CD4-positive, alpha-beta memory T cell (primary cell): ENCODE data around the gene STAC. TPM values are rescaled to one million over a fixed set of nuclear protein-coding genes. Genes with fewer than 3 reads are reported as not detected.

Experiments
- CTCF ChIA-PET: fragments of 350-600 bp; sonication (Branson Sonifier 250); formaldehyde crosslinking; loops from one replicate; lab custom pipeline; 2021; ENCODE audit warnings: inconsistent platforms; ENCODE audit not compliant: partially characterized antibody; lab: Charles Lee
- POLR2A ChIA-PET: fragments of 350-600 bp; sonication (Branson Sonifier 250); formaldehyde crosslinking; loops from one replicate; lab custom pipeline; 2021; ENCODE audit not compliant: partially characterized antibody; lab: Charles Lee
- DNase-seq, 5 donors: peaks; one replicate each; pipeline versions ENCODE4 v3.0.0 to v3.0.0-alpha.2; 2020 to 2022; ENCODE audit warnings: mixed read lengths in 1 of 5
- H3K27ac ChIP-seq: one replicate; pipeline ENCODE4 v1.7.0; 2013; ENCODE audit warnings: low read depth, low read length
- H3K27me3 ChIP-seq: 2 replicates; pipeline ENCODE4 v1.7.0; 2013; ENCODE audit warnings: mild to moderate bottlenecking, low read length, moderate library complexity; ENCODE audit not compliant: insufficient read depth
- H3K36me3 ChIP-seq: 2 replicates; pipeline ENCODE4 v1.7.0; 2013; ENCODE audit warnings: mild to moderate bottlenecking, low read length, moderate library complexity; ENCODE audit not compliant: insufficient read depth
- H3K4me1 ChIP-seq: 2 replicates; pipeline ENCODE4 v1.7.0; 2013; ENCODE audit warnings: mild to moderate bottlenecking, low read length, moderate library complexity; ENCODE audit not compliant: insufficient read depth
- H3K4me3 ChIP-seq, 2 donors: one replicate each; pipeline ENCODE4 v1.7.0; 2013; ENCODE audit warnings: low read length in 2 of 2, mild to moderate bottlenecking in 1 of 2
- H3K9me3 ChIP-seq, 2 donors: one replicate each; pipeline ENCODE4 v1.7.0; 2013; ENCODE audit warnings: low read length in 2 of 2, control low read depth in 1 of 2; ENCODE audit not compliant: control insufficient read depth in 1 of 2
- H3K27ac Mint-ChIP-seq, 7 donors: one replicate each; pipeline ENCODE4 v1.8.0; 2020 to 2021; ENCODE audit warnings: mixed read lengths in 7 of 7, mild to moderate bottlenecking in 6 of 7, inconsistent platforms in 3 of 7, moderate library complexity in 3 of 7
- H3K27me3 Mint-ChIP-seq, 2 donors: one replicate each; pipeline ENCODE4 v1.8.0; 2020 to 2021; ENCODE audit warnings: mixed read lengths in 2 of 2
- H3K36me3 Mint-ChIP-seq, 2 donors: one replicate each; pipeline ENCODE4 v1.8.0; 2020 to 2021; ENCODE audit warnings: mixed read lengths in 2 of 2, inconsistent platforms in 1 of 2, mild to moderate bottlenecking in 1 of 2
- H3K4me1 Mint-ChIP-seq, 4 donors: one replicate each; pipeline ENCODE4 v1.8.0; 2020 to 2021; ENCODE audit warnings: mixed read lengths in 4 of 4, mild to moderate bottlenecking in 1 of 4
- H3K4me3 Mint-ChIP-seq, 8 donors: one replicate each; pipeline ENCODE4 v1.8.0; 2020 to 2021; ENCODE audit warnings: mixed read lengths in 8 of 8, mild to moderate bottlenecking in 7 of 8, moderate library complexity in 6 of 8, inconsistent platforms in 3 of 8
- H3K9me3 Mint-ChIP-seq, 8 donors: one replicate each; pipeline ENCODE4 v1.8.0; 2020 to 2021; ENCODE audit warnings: mixed read lengths in 8 of 8, mild to moderate bottlenecking in 5 of 8, inconsistent platforms in 3 of 8, moderate library complexity in 1 of 8
- intact Hi-C: fragments of 100-400 bp; cut with micrococcal nuclease; formaldehyde crosslinking; loops from one replicate; pipeline ENCODE4 v1.15.1; 2023
- polyA plus RNA-seq, 2 donors: library from polyadenylated mRNA; unstranded; fragments of 300-500 nt; fragmentation: Illumina TruSeq; gene quantifications; one replicate each; pipeline ENCODE4 v1.2.3, GENCODE V29; 2021
- total RNA-seq, 2 experiments: library from RNA; stranded (reverse); gene quantifications; one replicate each; pipeline ENCODE4 v1.2.3, GENCODE V29; 2021

Gene STAC
- total and polyA plus RNA-seq, 4 experiments from 2014 or later, result not detected

GRCh38 chr3:36411587-36411986, 31.3 kb downstream of the STAC start:
- H3K4me1 Mint-ChIP-seq, result no peaks in the 10 kb centered on the region
- POLR2A ChIA-PET, result no interaction called here

GRCh38 chr3:36416599-36416998, 36.3 kb downstream of the STAC start:
- Histone ChIP-seq H3K27ac (no peak overlapping the region), H3K9me3 (no peaks in the 10 kb centered on the region), H3K27me3 (no peaks in the 10 kb centered on the region), H3K4me1 (no peaks in the 10 kb centered on the region), H3K4me3 (no peak overlapping the region), H3K36me3 (no peaks in the 10 kb centered on the region)
- Mint-ChIP-seq H3K27me3 (peaks cover 0 to 2% of the 10 kb centered on the region in 2 donors), H3K36me3 (no peaks in the 10 kb centered on the region), H3K9me3 (peaks cover 0 to 9% (median 2%) of the 10 kb centered on the region in 8 donors), H3K4me1 (no peaks in the 10 kb centered on the region), H3K27ac (no peak overlapping the region), H3K4me3 (no peak overlapping the region)
- ChIA-PET POLR2A (no interaction called here), CTCF (no interaction called here)
- DNase-seq, result no peak
- intact Hi-C loops, result no loop called here

More at GRCh38 chr3:36411587-36411986, 31.3 kb downstream of the STAC start:
- Histone ChIP-seq H3K27ac (no peak overlapping the region), H3K36me3 (no peaks in the 10 kb centered on the region), H3K4me3 (no peak overlapping the region), H3K27me3 (no peaks in the 10 kb centered on the region), H3K4me1 (no peaks in the 10 kb centered on the region), H3K9me3 (no peaks in the 10 kb centered on the region)
- H3K27ac Mint-ChIP-seq, result no peak overlapping the region
- intact Hi-C loops, result no loop called here
- H3K9me3 Mint-ChIP-seq, result peaks cover 0 to 5% (median 1%) of the 10 kb centered on the region in 8 donors
- H3K27me3 Mint-ChIP-seq, result no peaks in the 10 kb centered on the region
- CTCF ChIA-PET, result no interaction called here
- no peaks in the 10 kb centered on the region for H3K36me3 Mint-ChIP-seq
- no peak for DNase-seq
- no peak overlapping the region for H3K4me3 Mint-ChIP-seq

GRCh38 chr3:36417237-36417636, 36.9 kb downstream of the STAC start:
- no peaks in the 10 kb centered on the region for H3K36me3 Mint-ChIP-seq
- CTCF ChIA-PET, result no interaction called here

GRCh38 chr3:36418296-36418695, 38.0 kb downstream of the STAC start:
- H3K4me3 ChIP-seq, result no peak overlapping the region
- H3K4me1 ChIP-seq, result no peaks in the 10 kb centered on the region
- H3K4me1 Mint-ChIP-seq, result no peaks in the 10 kb centered on the region
- peaks cover 0 to 3% of the 10 kb centered on the region in 2 donors for H3K27me3 Mint-ChIP-seq
- no peak overlapping the region for H3K4me3 Mint-ChIP-seq
- H3K9me3 ChIP-seq, result no peaks in the 10 kb centered on the region
- CTCF ChIA-PET, result no interaction called here
- peaks cover 0 to 9% (median 2%) of the 10 kb centered on the region in 8 donors for H3K9me3 Mint-ChIP-seq
- no peak overlapping the region for H3K27ac Mint-ChIP-seq
- no peaks in the 10 kb centered on the region for H3K27me3 ChIP-seq
- H3K36me3 Mint-ChIP-seq, result no peaks in the 10 kb centered on the region
- POLR2A ChIA-PET, result no interaction called here
- H3K36me3 ChIP-seq, result no peaks in the 10 kb centered on the region
- intact Hi-C loops, result no loop called here
- DNase-seq, result no peak
- H3K27ac ChIP-seq, result no peak overlapping the region

More at GRCh38 chr3:36417237-36417636, 36.9 kb downstream of the STAC start:
- H3K9me3 ChIP-seq, result no peaks in the 10 kb centered on the region
- H3K4me1 ChIP-seq, result no peaks in the 10 kb centered on the region
- H3K27me3 ChIP-seq, result no peaks in the 10 kb centered on the region
- peaks cover 0 to 9% (median 2%) of the 10 kb centered on the region in 8 donors for H3K9me3 Mint-ChIP-seq
- no peak overlapping the region for H3K4me3 Mint-ChIP-seq
- H3K36me3 ChIP-seq, result no peaks in the 10 kb centered on the region
- intact Hi-C loops, result no loop called here
- DNase-seq, result no peak
- no peak overlapping the region for H3K27ac Mint-ChIP-seq
- peaks cover 0 to 3% of the 10 kb centered on the region in 2 donors for H3K27me3 Mint-ChIP-seq
- no peak overlapping the region for H3K27ac ChIP-seq
- no peak overlapping the region for H3K4me3 ChIP-seq
- POLR2A ChIA-PET, result no interaction called here
- no peaks in the 10 kb centered on the region for H3K4me1 Mint-ChIP-seq

- no peak overlapping the region for H3K27ac Mint-ChIP-seq
- H3K4me3 Mint-ChIP-seq, result no peak overlapping the region
- H3K27me3 Mint-ChIP-seq, result no peaks in the 10 kb centered on the region
- Histone ChIP-seq H3K36me3 (no peaks in the 10 kb centered on the region), H3K27ac (no peak overlapping the region), H3K4me3 (no peak overlapping the region), H3K9me3 (no peaks in the 10 kb centered on the region), H3K4me1 (no peaks in the 10 kb centered on the region), H3K27me3 (no peaks in the 10 kb centered on the region)
- ChIA-PET POLR2A (no interaction called here), CTCF (no interaction called here)
- intact Hi-C loops, result no loop called here
- no peak for DNase-seq
- H3K4me1 Mint-ChIP-seq, result no peaks in the 10 kb centered on the region
- no peaks in the 10 kb centered on the region for H3K9me3 Mint-ChIP-seq
- H3K36me3 Mint-ChIP-seq, result no peaks in the 10 kb centered on the region
Measured at GRCh38 chr3:36428445-36428844, 48.1 kb downstream of the STAC start.

GRCh38 chr3:36429986-36430485, 49.7 kb downstream of the STAC start:
- Mint-ChIP-seq H3K27me3 (no peaks in the 10 kb centered on the region), H3K27ac (no peak overlapping the region), H3K36me3 (no peaks in the 10 kb centered on the region), H3K9me3 (no peaks in the 10 kb centered on the region), H3K4me3 (no peak overlapping the region), H3K4me1 (no peaks in the 10 kb centered on the region)
- H3K36me3 ChIP-seq, result no peaks in the 10 kb centered on the region
- no peaks in the 10 kb centered on the region for H3K27me3 ChIP-seq
- H3K4me1 ChIP-seq, result no peaks in the 10 kb centered on the region
- H3K27ac ChIP-seq, result no peak overlapping the region
- H3K9me3 ChIP-seq, result no peaks in the 10 kb centered on the region
- intact Hi-C loops, result no loop called here
- ChIA-PET POLR2A (no interaction called here), CTCF (no interaction called here)
- H3K4me3 ChIP-seq, result no peak overlapping the region
- DNase-seq, result no peak

GRCh38 chr3:36433511-36433910, 53.2 kb downstream of the STAC start:
- no peaks in the 10 kb centered on the region for H3K36me3 Mint-ChIP-seq
- H3K4me1 Mint-ChIP-seq, result no peaks in the 10 kb centered on the region
- H3K27ac ChIP-seq, result no peak overlapping the region
- H3K36me3 ChIP-seq, result no peaks in the 10 kb centered on the region
- no peaks in the 10 kb centered on the region for H3K27me3 ChIP-seq
- DNase-seq, result no peak
- no peaks in the 10 kb centered on the region for H3K9me3 ChIP-seq
- intact Hi-C loops, result no loop called here
- ChIA-PET CTCF (no interaction called here), POLR2A (no interaction called here)
- H3K4me3 ChIP-seq, result no peak overlapping the region
- no peaks in the 10 kb centered on the region for H3K4me1 ChIP-seq
- no peak overlapping the region for H3K4me3 Mint-ChIP-seq
- H3K27me3 Mint-ChIP-seq, result no peaks in the 10 kb centered on the region
- H3K27ac Mint-ChIP-seq, result no peak overlapping the region
- H3K9me3 Mint-ChIP-seq, result no peaks in the 10 kb centered on the region
